ENCODE data around the gene LEFTY1.
"Not testable (repeated sequence)": the region's sequence is repeated elsewhere in the genome, so short reads cannot be mapped to it uniquely, and the experiment has no call there.

Gene LEFTY1

DNA sequence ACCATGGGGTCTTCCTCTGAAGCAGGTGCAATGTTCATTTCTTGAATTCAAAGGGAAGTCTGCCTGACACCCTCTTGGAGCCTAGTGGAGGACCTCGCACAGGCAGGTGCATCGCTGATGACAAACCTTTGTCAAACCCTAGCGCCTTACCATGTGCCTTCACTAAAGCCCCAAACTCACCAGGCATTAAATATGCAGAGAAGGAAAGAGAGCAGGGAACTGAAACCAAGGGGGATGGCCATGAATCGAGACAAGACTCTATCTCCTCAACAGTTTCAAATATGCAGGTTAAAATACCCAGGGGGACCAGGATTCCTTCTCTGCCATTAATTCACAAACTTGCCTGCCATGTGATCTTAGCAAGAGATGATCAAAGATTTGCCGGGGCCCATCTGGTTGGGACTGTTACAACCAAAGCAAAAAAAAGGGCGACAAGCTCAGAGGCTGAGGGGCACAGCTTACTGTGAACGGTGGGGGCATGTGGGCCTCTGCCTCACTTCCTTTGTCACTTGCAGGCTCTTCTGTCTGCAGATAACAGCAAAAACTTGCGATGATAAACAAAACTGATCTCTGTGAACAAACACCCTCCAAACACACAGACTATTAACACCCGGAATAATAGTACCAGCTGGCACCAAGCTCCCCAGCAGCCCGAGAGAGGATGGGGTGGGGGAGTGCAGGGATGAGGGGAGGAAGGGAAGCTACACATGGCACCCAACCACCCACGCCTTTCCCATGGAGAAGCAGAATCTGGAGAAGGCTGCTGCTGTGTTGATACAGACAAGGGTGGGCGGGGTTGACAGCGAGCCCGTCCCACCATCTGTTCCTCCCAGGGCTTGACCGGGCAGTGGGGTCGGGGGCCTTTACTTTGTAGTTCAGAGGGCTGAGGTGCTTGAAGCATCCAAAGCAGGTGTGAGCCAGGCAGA is 40.7 kb downstream of the LEFTY1 start:
- DNase-seq (ENCODE audit: low read depth): no peak

DNA sequence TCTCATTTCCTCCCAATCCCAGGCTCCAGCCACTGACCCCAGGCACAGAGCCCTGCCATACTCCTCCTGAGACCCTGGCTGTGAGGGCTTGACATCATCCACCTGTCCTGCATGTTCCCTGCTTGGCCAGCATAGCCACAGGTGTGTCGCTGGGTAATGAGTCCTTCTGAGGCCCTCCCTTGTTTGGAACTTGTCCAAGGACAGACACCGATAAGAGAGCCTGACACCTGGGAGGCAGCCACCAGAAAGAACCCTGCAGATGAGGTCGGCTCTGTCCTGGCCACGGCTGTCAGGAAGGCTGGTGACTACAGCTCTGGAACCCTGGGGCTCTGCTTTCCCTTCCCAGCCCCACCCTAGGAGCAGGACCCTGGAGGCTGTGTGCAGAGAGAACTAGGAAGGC is 41.3 kb downstream of the LEFTY1 start:
- no peak for DNase-seq (ENCODE audit: low read depth)

DNA sequence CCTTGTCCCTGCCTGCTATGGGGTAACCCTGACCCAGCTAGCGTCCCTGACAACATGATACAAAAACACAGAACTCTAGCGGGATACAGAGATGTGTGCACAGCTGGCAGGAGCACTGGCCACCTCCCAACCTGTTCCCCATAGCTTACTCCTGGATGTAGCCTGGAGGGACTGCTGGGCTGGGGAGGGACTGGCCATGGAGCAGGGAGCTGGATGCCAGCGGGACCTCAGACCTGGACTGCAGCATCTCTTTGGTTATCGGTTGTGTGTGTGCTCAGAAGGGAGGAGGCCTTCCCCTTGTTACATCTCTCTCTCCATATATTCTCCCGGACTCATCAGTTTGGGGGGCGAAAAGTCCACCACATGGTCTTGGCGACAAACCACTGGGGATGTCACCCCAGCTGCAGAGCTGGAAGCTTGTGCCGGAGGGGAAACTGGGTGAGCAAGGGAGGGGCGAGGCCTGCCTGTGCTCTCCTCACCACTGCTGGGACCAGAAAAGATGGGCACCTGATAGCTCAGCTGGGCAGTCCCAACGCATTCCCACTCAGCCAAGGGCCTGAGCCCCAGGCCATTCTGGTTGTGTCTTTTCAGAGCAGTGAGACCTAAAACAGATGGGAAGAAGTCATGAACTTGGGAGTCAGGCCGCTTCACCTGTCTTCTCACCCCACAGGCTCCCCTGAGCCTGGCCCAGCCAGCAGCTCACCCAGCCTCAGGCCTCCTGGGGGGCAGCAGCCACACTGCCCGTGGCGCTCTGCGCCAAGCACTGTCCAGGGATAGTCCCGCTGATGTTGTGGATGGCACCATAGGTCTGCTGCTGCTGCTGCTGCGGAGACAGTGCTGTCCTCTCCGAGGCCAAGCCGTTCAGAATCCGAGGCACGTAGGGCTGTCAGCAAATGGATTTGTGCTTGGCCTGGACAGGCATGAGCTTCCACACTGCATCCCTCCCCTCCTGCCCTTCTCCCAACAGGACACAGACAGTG is 42.3 kb downstream of the LEFTY1 start:
- DNase-seq (ENCODE audit: low read depth): no peak

DNA sequence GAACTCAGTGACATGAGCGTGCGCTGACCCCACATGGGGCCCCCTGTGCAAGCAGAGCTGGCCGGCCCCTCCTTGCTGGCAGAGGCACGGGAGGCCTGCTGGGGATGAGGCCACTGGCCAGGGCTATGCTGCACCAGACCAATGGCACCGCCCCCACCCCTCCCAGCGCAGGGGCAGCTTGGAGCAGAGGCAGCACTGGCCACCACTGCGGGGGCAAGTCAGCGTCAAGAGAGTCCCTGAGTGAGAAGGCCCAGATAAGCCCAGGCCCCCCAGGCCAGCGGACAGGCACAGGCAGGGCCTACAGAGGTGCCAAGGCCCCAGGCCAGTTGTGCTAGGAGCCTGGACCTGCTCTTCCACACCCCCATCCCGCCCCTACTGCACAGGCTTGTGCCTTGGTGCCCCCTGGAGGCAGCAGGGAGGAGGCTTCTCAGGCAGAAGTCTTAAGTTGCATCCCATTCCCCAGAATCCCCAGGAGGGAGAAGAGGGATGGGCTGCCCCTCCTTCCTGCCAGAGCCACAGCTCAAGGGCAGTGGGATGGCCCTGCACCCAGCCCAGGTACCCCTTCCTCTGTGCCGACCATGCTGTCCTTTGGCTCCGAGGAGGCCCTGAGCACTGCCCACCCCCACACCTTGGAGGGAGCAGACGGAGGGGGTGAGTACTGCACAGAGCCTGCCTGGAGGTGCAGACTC is 43.2 kb downstream of the LEFTY1 start:
- peak; percentile 34 for DNase-seq (ENCODE audit: low read depth)

DNA sequence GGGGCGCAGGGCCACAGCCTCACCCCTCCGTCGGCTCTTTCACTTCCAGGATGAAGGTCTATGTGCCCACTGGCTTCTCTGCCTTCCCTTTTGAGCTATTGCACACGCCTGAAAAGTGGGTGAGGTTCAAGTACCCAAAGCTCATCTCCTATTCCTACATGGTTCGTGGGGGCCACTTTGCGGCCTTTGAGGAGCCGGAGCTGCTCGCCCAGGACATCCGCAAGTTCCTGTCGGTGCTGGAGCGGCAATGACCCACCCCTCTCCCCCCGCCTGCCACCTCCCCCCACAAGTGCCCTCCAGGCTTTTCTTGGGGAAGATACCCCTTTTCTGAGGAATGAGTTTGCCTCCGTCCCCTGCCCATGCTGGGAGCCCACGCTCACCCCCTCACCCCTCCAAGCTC is 43.8 kb downstream of the LEFTY1 start:
- DNase-seq (ENCODE audit: low read depth): no peak

DNA sequence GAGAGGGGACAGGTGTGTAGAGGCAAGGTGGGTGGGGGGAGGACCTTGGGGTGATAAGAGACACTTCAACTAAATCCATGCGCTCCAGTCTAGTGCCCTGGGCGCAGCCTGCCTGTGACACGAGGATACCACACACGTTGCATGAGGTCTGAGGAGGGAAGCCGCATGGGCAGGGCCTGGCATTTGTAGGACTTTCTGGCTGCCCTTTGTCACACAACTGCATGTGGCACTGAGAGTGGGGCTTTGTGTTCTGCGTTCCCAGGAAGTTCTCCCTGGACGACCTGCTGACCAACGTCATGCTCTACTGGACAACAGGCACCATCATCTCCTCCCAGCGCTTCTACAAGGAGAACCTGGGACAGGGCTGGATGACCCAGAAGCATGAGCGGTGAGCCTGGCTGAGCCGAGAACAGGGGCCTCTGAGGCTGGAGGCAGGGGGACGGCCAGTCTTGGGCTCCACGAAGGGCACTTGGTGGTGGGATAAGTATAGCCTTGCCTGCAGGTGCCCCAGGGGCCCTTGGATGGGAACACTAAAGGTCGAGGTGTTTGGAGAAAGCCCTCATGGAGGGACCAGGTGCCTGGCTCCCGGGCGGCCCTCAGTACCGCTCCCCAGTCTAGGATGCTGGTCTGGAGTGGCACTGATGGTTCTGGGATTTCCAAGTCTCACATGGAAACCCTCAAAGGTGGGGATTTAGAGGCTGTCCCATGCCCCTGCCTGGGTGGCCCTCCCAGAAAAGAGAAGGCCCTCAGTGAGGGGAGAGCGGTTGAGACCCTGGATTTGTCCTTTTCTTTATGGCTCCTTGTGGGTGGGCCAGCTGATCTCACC is 44.5 kb downstream of the LEFTY1 start:
- DNase-seq (ENCODE audit: low read depth): no peak

DNA sequence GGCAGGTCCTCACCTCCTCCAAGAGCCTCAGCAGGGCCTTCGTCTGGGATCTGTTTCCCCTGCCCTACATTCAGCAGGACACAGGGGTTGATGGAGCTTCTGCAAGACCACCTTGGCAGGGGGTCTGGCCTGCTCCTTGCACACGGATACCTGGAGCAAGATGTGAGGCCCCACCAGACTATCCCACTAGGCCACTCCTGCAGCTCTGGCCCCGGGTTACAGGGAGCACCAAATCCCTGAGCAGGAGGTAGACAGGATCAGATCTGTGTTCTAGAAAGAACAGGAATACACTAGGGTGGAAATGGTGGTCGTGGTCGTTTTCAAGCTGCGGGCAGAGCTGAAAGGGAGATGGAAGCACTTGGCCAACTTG is 45.5 kb downstream of the LEFTY1 start:
- no peak for DNase-seq (ENCODE audit: low read depth)

DNA sequence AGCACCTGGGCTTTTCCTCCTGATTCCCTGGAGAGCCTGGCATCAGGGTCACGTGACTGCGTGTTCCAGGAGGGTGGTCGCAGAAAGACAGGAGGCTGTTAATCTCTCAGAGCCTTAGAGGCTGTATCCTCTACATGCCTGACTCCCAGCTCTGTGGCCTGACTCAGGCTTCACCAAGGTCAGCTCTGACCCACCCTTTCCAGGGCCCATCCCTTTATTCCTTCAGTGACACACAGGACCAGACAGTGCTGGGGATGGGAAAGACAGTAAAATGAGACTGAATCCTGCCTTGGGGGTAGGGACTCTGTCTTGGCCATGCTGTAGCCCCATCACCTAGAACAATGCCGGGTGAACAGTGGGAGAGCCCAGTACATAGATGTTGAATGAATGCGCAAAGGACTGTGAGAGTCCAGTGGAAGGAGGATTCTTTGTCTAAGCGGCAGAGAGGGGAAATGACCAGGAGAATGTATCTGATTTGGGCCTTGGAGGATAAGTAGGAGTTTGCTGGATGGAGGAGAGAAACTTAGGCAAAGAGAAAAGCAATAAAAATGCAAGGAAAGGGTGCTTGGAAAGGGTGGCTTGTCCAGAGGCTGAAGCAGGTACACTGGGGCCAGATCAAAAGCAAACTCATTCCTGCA is 46.0 kb downstream of the LEFTY1 start:
- no peak for DNase-seq (ENCODE audit: low read depth)

DNA sequence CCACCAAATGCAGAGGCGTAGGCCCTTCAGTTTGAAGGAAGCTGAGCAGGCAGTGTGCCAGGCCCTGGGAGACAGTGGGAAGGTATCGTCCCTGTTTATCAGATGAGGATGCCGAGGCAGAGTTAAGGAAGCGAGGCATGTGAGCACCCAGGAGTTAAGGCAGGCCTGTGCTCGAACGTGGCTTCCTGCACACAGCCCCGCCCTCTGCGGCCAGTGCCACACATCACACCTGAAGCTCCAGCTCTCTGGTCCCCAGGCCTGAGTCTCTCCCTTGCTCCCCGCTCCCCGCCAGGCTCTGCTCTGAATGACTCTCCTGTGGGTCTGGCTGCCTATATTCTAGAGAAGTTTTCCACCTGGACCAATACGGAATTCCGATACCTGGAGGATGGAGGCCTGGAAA is 46.9 kb downstream of the LEFTY1 start:
- DNase-seq (ENCODE audit: low read depth): no peak

DNA sequence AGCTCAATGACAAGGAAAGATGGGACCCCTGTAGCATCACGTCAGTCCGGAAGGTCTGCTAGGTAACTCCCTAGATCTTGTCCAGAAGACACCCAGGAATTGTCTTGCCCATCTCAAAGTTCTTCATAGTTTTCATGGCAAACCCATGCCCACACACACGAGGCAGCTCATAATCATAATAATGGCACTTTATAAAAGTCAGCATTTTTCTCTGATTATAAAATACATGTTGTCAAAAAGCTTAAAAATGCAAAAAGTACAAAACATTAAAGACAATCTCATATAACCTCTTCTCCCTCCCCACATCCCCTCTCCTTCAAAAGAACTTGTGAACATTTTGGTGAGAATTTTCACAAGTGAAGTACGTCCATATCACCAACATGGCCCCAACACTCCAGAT is 48.2 kb downstream of the LEFTY1 start:
- no peak for DNase-seq (ENCODE audit: low read depth)

DNA sequence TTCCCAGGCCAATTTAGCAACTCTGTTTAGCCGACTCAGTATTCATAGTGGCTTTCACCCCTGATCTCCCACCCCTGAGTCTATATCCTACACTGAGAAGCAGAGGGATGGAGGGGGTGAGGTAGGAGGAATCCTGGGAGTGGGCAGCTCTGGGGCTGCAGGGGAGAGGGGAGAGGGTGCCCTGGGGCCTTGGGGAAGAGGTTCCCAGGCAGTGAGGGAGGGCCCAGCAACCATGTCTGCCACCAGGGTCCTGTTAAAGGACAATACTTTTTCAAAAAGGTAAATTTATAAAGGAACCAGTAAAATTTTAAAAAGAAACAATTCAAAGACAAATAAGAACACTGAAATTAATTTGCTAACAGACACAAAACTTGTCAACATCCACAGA is 48.7 kb downstream of the LEFTY1 start:
- no peak for DNase-seq (ENCODE audit: low read depth)

DNA sequence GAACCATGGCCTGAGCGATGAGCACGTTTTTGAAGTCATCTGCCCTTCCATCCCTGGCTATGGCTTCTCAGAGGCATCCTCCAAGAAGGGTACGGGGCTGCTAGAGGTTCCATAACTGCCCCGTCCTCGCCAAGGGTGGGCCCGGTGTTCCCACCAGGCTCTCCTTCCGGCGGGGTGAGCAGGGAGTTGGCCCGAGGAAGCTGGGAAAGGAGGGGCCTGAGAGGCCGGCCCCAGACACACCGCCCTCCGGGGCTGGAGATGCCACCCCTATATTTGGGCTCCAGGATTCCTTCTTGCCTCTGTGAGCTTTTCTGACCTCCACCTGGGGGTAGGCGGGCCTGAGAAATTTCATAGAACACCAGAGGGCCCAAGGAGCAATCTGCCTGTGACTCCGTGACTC is 50.2 kb downstream of the LEFTY1 start:
- DNase-seq (ENCODE audit: low read depth): no peak

DNA sequence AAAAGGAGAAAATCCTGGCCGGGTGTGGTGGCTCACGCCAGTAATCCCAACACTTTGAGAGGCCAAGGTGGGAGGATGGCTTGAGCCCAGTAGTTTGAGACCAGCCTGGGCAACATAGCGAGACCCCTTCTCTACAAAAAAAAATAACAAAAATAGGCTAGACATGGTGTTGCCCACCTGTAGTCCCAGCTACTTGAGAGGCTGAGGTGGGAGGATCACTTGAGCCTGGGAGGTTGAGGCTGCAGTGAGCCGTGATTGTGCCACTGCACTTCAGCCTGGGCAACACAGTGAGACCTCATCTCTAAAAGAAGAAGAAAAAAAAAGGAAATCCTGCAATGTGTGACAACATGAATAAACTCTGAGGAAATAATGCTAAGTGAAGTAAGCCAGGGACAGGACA is 52.6 kb downstream of the LEFTY1 start:
- not testable (repeated sequence) for DNase-seq (ENCODE audit: low read depth)
